ENCODE measurements around the gene OR51B2.

GRCh38 chr11:5317292-5317691, 6.8 kb downstream of the OR51B2 start:
- no peak for TF ChIP-seq POLR2A (IDR thresholded peaks at IDR 0.05)
- TF ChIP-seq CTCF (IDR thresholded peaks at IDR 0.05 in 8 of 11, conservative IDR thresholded peaks at IDR 0.05 in 3 of 11) = no peak
